ENCODE measurements around the gene HNRNPLL.

- TF ChIP-seq POLR2A (IDR thresholded peaks at IDR 0.05) (no peak), CTCF (IDR thresholded peaks at IDR 0.05) (no peak), POLR2AphosphoS5 (IDR thresholded peaks at IDR 0.05) (no peak)
Observed at GRCh38 chr2:38613126-38613848, 10.6 kb upstream of the HNRNPLL start.
